GM18870 (cell line): ENCODE results near the gene PDE3B.
"Not testable (repeated sequence)": the region's sequence is repeated elsewhere in the genome, so short reads cannot be mapped to it uniquely, and the experiment has no call there.

ENCODE experiments used
- ATAC-seq: cut with Tn5 transposase; IDR thresholded peaks from one replicate; pipeline ENCODE4 v1.9.1; 2021; ENCODE audit warnings: moderate library complexity; ENCODE audit not compliant: unreplicated experiment

PDE3B gene

DNA sequence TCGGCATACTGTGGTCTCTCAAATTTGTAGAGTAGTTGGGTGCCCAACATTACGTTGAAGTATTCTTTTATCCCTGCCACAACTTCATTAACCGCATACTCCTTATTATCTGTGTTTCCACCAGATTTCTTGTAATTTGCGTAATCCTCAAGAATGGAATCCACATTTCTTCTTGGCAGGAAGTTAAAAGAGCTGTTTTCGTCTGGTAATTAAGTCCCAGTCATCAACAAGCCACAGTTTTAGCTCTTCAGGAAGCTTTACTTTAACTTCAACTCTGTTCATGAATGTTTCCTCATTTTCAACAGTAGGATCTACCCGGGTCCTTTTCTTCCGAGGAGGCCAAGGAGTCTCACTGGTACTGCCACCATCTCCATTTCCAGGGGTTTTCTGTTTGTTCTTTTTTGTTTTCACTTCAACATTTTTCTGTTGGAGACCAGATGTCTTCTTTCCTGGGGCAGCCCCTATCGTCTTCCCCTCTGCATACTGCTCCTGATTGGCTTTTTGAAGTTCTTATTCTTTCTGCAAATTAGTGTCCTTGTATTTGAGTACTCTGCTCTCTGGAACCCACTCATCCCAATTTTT is 30.3 kb downstream of the PDE3B start:
- ATAC-seq, result no peak

DNA sequence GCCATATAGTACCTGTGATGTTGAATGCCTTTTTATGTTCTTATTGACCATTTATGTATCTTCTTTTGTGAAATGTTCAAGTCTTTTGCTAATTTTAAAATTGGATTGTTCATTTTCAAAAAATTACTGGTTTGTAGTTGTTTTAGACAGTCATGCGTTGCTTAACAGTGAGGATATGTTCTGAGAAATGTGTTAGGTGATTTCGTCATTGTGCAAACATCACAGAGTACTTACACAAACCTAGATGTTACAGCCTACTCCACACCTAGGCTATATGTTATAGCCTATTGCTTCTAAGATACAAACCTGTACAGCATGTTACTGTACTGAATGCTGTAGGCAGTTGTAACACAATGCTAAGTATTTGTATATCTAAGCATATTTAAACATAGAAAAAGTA is 32.5 kb downstream of the PDE3B start:
- no peak for ATAC-seq

DNA sequence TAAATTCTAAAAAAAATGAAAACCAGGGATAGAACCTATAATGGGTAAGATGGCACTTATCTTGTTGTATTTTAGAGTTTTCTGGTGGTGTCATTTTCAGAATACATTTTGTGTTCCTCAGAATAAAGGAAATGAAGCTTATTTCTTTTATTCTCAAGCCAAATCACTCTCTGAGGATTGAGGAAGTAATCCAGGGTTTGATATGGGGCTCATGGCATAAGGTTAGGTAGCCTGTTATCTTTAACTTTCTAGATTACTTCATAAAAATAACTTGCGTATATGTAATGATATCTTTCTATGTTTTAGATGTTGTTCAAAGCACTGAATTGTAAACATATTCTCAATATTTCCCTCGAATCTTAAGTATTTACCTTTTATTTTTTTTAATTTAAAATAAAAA is 33.5 kb downstream of the PDE3B start:
- ATAC-seq, result no peak

GRCh38 chr11:14678350-14678749 is 34.7 kb downstream of the PDE3B start:
- ATAC-seq, result no peak

DNA sequence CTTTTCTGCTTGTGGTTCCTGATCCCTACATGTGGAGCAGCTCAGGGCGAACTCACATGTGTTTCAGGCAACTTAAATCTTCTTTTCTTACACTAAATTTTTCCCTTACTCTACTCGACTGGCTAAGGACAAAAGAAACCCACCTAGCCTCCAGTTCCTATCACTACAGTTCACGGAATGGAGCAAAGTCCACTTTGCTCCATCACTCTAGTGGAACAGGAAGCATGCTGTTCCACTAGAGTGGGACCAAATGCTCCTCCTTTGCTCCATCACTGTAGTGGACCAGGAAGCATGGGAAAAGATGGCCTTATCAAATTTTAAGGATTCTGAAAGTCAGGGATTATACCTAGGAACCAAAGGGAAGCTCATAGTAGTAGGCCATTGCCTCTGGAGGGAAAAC is 36.1 kb downstream of the PDE3B start:
- no peak for ATAC-seq

DNA sequence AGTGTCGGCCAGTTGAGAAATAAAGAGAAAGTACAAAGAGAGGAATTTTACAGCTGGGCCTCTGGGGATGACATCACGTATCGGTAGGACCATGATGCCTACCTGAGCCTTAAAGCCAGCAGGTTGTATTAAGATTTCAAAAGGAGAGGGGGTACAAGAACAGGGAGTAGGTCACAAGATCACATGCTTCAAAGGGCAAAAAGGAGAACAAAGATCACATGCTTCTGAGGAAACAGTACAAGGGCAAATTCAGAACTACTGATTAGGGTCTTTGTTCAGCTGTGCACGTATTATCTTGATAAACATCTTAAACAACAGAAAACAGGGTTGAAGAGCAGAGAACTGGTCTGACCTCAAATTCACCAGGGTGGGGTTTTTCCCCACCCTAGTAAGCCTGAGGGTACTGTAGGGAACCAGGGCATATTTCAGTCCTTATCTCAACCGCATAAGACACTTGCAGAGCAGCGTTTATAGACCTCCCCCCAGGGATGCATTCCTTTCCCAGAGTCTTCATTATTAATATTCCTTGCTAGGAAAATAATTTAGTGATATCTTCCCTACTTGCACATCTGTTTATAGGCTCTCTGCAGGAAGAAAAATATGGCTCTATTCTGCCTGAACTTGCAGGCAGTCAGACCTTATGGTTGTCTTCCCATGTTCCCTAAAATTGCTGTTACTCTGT is 40.8 kb downstream of the PDE3B start:
- not testable (repeated sequence) for ATAC-seq

DNA sequence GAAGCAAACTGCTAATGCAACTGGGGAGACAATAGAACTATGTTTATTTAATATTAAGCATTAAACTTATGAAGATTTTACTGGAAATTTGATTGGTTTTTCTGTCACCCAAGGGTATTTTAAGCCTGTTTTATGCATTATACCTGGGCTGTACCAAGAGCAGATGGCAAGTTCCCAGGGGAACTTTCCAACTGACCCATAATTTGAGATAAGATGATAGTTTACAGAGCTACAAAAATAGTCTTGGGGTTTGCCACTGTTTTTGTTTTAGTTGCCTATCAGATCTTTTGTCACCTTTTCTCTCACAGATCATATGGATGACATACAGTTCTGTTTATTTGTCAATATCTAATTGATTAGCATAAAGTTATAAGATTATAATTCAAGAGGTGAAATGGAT is 43.9 kb downstream of the PDE3B start:
- no peak for ATAC-seq

GRCh38 chr11:14687943-14688627 is 44.5 kb downstream of the PDE3B start:
- ATAC-seq, result no peak

DNA sequence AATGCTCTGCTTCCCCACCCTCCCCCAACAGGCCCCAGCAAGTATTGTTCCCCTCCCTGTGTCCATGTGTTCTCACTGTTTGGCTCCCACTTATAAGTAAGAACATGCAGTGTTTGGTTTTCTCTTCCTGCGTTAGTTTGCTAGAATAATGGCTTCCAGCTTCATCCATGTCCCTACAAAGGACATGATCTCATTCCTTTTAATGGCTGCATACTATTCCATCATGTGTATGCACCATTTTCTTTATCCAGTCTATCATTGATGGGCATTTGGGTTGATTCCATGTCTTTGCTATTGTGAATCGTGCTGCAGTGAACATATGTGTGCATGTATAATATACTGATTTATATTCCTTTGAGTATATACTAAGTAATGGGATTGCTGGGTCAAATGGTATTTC is 52.1 kb downstream of the PDE3B start:
- ATAC-seq, result not testable (repeated sequence)

- no peak for ATAC-seq
Observed at GRCh38 chr11:14698771-14699170, 55.2 kb downstream of the PDE3B start.

DNA sequence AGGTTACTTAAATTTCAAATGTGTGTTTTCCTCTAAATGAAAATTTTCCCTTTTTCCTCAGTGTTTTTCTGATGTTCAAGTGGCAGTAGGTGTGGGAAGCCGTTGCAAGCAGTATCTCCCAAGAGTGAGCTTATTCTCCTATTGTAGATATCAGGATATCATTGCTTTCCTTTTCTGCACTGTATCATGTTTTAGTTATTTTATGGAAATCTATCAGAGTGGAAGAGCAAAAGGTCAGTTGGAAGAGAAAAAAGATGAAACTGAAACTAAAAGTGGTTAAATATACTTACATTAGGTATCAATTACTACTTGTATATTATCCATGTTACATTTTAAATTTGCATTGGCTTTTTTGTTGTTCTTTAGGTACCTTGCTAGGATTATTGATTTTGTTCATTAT is 57.0 kb downstream of the PDE3B start:
- ATAC-seq, result no peak

- no peak for ATAC-seq
Observed at GRCh38 chr11:14702760-14703159, 59.2 kb downstream of the PDE3B start.

- ATAC-seq, result no peak
Observed at GRCh38 chr11:14703731-14704130, 60.1 kb downstream of the PDE3B start.

DNA sequence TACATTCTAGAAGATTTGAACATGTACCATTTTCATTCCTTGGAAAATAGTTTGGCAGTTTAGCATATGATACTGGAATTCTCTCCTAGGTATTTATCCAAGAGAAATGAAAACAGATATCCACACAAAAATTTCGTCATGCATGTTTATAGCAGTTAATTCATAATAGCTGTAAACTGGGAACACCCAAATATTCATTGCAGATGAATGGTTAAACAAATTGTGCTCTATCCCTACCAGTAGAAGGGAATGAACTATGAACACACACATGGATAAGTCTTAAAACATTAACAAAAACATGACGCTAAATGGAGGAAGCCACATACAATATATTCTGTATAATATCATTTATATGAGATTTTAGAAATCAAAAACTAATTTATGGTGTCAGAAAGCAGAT is 61.5 kb downstream of the PDE3B start:
- ATAC-seq, result no peak

- ATAC-seq, result no peak
Observed at GRCh38 chr11:14713496-14714244, 70.1 kb downstream of the PDE3B start.

DNA sequence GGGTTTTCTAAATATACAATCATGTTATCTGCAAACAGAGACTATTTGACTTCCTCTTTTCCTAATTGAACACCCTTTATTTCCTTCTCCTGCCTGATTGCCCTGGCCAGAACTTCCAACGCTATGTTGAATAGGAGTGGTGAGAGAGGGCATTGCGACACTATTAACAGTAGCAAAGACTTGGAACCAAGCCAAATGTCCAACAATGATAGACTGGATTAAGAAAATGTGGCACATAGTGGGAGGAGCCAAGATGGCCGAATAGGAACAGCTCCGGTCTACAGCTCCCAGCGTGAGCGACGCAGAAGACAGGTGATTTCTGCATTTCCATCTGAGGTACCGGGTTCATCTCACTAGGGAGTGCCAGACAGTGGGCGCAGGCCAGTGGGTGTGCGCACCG is 72.1 kb downstream of the PDE3B start:
- ATAC-seq, result not testable (repeated sequence)

DNA sequence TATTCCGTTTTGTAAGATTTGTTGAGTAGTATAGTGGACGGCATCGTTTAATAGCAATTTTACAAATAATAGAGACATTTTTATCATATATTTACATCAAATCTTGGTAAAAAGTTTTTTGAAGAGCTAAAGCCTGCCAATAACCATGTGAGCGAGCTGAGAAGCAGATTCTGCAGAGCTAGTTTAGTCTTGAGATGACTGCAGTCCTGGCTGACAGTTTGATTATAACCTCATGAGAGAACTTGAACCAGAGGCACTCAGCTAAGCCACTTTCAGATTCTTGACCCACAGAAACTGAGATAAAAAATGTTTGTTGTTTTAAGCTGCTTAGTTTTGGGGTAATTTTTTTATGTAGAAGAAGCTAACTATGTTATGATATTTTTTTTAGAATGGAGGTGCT is 78.9 kb downstream of the PDE3B start:
- no peak for ATAC-seq

GRCh38 chr11:14725150-14725549 is 81.5 kb downstream of the PDE3B start:
- ATAC-seq, result no peak

GRCh38 chr11:14727215-14727614 is 83.6 kb downstream of the PDE3B start:
- no peak for ATAC-seq

GRCh38 chr11:14727746-14728145 is 84.1 kb downstream of the PDE3B start:
- no peak for ATAC-seq

DNA sequence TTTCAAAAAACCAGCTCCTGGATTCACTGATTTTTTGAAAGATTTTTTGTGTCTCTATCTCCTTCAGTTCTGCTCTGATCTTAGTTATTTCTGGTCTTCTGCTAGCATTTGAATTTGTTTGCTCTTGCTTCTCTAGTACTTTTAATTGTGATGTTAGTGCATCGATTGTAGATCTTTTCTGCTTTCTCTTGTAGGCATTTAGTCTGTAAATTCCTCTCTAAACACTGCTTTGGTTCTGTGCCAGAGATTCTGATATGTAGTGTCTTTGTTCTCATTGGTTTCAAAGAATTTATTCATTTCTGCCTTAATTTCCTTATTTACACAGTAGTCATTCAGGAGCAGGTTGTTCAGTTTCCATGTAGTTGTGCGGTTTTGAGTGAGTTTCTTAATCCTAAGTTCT is 96.9 kb downstream of the PDE3B start:
- not testable (repeated sequence) for ATAC-seq

- no peak for ATAC-seq
Observed at GRCh38 chr11:14741195-14741594, 97.6 kb downstream of the PDE3B start.
